Measurements from ENCODE around the gene CACYBP.
A peak's percentile ranks its signal among the peaks of the same experiment; 100 is the strongest.

Gene CACYBP, protein sequence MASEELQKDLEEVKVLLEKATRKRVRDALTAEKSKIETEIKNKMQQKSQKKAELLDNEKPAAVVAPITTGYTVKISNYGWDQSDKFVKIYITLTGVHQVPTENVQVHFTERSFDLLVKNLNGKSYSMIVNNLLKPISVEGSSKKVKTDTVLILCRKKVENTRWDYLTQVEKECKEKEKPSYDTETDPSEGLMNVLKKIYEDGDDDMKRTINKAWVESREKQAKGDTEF

DNA sequence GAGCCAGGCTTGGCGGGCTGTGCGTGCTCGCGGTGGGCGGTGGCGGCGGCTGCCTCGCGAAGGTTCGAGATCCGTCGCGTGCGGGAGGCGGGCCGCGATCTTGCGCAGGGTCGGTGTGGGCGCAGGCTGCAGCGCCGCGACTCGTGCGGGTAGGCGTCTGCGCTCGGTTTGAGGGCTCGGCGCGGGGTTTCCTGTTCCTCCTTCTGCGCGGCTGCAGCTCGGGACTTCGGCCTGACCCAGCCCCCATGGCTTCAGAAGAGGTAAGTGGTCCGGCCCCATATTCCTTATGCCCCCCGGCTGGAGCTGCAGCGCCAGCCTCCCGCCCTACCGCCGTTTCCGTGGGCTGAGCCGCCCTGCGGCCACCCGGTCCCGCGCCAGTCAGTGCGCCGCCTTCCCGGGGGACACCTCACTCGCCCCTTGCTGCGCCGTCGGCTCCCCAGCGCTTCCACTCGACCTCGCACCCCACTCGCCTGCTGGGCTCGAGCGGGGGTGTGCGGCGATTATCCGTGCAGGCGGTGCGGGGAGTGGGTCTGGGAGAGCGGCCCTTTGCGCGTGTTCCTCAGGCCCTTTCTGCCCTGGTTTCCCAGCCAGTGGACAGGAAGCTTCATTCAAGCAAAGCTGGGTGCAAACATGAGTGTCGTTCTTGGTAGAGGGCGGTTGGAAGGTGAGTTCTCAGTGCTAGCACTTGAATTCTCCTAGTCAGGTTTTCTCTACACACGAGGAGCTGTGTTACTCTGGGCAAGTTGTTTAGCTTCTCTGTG lies at the start of gene CACYBP:
Gene CACYBP (plus strand): TSS at position 12 of the 761 bp plus-strand sequence. CDS start 234 bp downstream, at position 246.
- peak in 2 of 3 donors; percentile 12 to 24 for DNase-seq (ENCODE audit: low read depth in 2 of 3, low spot score in 1 of 3)

DNA sequence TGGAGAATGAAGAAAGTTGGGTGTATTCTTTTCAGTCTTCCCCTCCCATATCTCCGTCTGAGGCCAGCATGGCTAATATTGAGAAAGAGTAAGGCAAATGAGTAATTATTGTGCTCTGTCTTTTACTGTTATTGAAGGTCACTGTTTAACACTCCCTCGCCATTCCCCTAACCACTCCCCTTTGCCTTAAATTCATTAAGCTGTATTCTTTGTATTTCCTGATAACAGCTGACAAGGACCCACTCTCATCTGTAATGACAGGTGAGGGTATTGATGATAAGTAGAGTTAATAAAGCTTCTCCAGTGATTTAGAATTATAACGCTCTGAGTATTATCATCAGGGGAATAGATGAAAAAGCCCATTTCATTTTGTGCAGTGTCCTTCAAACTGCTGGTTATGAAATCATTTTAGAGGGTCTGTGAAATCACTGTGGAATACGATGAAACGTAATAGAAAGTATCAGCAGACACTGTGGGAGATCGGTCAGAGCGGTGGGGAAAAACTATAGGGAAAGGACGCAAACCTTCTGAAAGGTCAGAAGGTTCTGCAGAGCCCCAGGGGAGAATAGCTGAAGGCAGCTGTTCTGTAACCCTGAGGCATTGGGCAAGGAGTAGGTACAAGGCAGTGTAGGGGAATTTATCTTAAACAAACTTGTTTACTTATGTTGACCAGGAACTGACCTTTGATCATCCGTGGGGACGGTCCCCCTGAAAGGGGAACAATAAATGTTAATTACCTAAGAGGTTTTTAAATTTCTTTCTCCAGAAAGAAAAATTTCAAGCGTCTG lies 46.3 kb upstream of the CACYBP start:
- DNase-seq (ENCODE audit: low read depth in 2 of 3, low spot score in 1 of 3), result no peak

DNA sequence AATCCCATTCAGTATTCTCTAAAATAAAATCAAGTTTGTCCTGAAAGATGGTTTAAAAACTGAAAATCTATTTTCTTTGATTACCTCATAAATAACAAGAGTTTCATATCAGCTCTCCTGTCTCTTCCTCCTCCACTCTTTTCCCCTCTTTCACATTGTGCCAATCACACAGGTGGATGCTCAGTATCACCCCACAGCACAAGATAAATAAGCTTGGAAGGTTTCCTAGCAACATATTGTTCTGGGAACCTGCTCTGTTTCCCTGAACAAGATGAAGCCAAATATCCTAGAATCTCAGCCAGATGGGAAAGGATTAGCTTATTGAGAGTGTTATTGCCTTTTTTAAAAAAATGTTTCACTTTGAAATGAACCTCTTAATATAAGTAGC lies 45.7 kb upstream of the CACYBP start:
- DNase-seq (ENCODE audit: low read depth in 2 of 3, low spot score in 1 of 3), result no peak

DNA sequence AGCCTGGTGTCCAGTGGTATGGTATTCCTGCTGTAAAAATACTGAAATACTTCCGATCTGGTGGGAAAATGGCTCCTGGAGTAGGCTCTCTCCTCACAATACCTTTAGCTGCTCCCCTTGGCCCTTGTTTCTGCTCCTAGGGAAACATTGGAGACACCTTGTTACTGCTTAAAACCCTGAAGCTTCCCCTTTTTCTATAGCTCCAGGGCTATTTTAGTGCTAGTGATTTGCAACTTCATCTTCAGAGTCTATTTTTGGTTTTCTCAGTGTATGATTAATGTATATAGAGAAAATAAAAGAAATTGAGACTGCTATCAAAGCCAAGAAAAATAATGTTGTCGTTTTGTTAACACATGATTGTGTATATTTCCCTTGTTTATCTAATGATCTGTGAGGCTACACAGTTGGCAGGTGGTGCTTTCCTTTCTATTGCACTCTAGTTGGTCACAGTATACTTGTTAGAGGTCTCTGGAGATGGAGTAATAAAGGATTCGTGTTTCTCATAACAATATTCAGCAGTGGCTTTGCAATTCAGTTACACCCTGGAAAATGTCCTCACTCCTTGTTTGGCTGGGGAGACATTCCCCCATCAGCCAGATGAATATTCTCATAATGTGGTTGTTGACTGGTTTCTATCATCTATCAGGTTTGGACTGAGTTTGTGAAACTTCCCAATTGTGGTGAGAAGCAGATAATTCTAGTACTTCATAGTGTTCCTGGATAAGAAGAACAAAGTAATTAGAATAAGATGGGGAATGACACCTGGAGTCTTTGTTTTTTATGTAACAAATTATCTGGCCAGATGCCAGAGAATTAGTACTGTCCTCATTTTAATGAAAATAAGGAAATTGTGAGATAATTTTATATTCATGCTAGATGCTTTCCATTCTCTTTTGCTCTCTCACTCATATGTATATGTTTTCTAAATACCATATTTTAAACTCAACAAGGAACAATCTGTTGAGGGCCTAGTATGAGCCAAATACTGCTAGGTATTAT lies 44.8 kb upstream of the CACYBP start:
- no peak for DNase-seq (ENCODE audit: low read depth in 2 of 3, low spot score in 1 of 3)

DNA sequence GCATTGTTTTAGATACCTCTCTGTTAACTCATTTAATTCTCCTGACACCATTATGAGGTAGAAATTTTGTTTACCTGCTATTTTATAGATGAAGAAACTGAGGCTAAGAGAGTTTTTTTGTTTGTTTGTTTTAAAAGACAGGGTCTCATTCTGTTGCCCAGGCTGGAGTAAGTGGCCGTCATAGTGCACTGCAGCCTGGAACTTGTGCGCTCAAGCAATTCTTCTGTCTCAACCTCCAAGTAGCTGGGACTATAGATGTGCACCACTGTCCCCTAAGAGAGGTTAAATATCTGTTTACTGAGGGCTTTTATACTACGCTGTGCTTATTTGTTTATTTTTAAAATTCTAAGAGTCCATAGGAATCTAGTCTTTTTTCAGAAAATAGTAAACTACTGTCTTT lies 43.7 kb upstream of the CACYBP start:
- no peak for DNase-seq (ENCODE audit: low read depth in 2 of 3, low spot score in 1 of 3)

DNA sequence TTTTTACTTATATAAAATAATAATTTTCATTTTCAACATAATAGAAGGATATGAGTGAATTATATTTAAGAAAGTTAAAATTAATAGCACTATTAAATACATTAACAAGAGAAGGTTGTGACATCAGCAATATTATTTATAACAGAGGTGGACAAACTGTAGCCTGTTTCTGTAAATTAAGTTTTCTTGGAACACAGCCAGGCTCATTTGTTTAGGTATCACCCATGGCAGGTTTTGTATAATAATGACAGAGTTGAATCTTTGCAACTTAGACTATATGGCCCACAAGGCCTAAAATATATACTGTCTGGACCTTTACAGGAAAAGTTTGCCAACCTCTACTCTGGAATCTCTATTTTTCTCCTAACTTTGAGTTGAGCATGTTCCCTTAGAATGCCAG lies 42.8 kb upstream of the CACYBP start:
- DNase-seq (ENCODE audit: low read depth in 2 of 3, low spot score in 1 of 3), result no peak

DNA sequence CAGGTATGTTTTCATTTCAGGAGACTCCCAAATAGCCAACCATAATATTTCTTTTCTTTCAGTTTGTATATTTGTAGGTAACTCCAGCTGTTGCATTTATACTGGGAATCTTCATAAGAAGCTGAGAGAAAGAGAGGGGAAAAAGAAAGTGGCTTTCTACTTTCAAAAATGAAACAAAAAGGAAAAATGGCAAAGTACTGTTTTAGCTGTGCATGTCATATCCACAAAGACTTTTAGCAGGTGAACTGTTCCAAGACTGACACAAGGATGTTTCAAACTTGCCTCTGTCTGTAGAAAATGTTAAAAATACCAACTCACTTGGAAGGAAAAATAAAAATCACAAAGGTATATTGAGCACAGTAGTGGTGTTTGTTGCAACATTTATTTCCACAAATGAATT lies 41.9 kb upstream of the CACYBP start:
- DNase-seq (ENCODE audit: low read depth in 2 of 3, low spot score in 1 of 3), result no peak

DNA sequence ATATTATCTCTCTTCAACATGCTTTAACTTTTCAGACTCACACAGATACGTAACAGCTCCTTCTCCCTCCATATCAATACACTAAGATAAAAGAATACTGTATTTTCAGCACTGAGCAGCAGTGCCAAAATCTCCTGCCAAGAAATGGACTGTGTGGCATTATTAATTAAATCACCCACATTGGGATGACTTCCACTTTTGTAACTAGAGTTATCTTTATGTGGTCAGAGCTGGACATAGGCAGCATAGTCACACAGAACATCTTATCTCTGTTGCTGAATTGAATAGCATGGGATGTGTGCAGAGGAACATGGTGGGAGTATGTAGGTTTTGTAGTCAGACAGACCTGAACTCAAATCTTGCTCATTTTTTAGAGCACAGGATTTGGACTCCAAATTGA lies 41.4 kb upstream of the CACYBP start:
- no peak for DNase-seq (ENCODE audit: low read depth in 2 of 3, low spot score in 1 of 3)

DNA sequence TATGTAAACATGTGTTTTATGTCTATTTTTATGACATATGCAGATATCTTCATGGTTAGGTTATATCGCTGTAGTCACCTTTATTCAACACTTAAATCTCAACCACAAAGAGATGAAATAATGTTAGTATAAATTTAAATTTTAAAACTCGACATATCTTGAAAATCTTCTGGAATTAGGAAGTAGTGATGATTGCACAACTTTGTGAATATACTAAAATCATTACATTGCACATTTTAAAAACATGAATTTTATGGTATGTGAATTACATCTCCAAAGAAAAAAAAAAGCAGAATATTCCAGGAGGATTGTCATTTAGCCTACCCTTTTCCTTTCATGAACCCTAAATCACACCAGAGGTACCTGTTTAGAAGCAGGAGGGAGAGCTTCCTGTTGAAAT lies 39.4 kb upstream of the CACYBP start:
- no peak for DNase-seq (ENCODE audit: low read depth in 2 of 3, low spot score in 1 of 3)

DNA sequence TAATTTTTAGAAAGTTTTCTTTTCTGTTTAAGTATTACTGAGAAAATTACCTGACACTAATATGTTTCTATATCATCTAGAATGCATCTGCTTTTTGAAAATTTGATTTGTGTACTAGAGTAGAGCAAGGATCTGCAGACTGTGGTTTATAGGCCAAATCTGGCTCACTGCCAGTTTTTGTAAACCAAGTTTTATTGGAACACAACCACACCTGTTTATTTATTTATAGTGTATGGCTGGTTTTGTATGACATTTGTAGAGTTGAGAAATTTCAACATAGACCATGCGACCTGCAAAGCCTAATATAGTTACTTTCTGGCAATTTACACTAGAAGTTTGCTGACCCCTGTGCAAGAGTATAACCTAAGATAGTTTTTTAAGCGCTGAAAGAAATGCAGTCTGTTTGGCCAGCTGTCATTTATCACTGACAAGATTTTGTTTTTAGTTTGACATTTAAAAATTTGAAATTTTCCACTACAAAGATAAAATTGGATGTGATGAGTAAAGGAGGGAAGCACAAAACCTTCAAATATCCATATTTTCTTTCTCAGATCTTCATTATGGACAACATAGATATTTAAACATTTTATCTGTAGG lies 36.1 kb upstream of the CACYBP start:
- DNase-seq (ENCODE audit: low read depth in 2 of 3, low spot score in 1 of 3), result no peak

DNA sequence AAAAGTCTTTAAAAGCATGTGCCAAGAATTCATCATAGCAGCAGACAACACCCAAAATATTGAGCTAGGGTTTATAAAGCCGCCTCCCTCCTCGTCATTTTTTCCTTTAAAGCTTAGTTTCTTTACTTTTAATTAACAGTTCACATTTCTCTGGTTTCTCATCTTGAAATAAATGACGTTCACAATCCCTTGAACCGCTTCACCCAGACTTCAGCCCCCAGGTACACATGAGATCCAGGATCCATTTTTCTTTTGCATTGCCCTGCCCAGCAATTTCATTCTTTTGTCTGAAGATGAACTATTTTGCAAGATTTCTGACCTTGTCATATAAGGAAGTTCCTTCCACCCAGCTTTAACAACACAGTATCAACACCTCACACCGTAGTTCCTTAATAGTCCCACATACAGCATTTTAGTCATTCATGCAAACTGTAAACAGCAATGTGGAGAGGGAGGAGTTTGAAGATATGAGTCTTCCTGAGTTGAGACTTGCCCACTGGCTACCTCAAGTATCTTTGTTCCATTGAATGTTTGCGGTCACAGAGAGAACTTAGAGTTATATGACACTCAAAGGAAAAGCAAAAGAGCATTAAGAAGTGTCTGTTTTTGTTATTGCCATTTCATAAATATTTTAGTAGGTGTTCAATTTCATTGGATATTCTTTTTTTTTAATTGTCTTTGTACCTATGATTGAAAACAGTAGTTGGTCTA lies 35.3 kb upstream of the CACYBP start:
- peak in 1 of 3 donors; percentile 37 for DNase-seq (ENCODE audit: low read depth in 2 of 3, low spot score in 1 of 3)

DNA sequence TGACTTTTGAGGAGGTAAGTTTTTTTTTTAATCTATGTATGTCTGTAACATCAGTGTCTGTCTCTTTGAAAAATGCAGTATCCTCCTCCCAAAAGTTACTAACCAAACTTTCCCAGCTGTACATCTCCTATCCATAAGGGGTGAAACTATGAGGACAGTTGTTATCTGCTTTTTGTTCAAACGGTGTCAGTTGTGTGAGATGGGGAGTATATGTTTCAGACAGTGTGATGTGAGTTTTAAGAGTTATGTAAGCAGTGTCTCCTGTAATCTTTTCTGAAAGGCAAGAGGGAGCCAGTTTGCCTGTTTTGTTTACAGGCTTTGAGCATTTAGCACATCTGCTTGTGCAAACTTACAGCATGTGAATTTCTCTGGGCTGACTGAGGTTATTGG lies 34.8 kb upstream of the CACYBP start:
- no peak for DNase-seq (ENCODE audit: low read depth in 2 of 3, low spot score in 1 of 3)

DNA sequence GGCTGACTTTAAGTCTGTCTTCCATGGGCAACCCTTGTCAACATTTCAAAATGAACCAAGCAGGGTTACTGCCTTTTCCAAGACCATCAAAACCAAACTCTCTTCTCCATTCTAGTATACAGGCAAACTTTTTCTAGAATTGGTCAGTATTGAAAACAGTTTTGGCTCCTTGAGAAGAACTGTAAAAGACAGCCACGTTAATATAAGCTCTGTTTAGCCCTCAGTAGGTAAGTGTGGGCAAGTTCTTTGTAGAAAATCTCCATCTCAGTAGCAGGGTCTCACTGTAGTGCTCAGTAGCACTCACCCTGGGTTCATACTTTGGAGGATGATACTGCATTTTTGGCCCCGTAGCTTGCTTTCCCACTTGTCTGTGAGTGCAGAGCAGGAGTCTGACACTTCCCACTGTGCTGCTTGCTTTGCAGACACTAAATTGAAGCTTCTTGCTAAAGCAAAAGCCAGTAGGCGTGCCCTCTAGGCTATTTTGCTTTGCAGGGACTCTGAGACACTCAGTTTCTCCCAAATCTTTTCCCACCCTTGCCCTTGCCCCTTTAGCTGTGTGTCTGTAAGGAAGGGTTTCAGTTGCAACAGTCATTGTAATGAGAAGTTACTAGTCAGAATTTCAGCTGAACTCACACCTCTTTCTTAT lies 34.3 kb upstream of the CACYBP start:
- DNase-seq (ENCODE audit: low read depth in 2 of 3, low spot score in 1 of 3), result no peak

DNA sequence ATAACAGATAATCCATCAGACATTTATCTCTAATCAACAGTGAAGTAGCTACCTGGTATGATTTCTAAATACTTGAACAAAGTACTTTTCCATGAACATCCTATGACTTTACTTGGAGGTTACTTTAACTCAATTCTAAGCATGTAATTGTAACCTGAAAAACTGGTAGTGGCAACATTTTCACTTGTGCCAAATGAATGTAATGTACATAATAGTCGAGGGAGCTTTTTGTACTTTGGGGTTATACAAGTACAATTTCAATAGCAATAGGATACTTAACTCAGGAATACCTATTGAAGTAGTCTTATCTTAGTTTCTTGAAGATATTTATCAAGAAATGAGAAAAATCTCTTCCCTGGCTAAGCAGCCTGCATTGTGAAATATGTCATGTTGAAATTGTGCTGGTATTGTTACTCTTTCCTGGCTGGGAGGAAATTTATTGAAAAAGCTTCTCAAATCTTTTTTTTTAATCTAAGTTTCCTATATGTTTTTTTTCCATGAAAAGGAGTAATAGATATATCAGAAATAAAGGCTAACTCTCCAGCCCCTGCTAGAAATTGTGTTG lies 33.7 kb upstream of the CACYBP start:
- DNase-seq (ENCODE audit: low read depth in 2 of 3, low spot score in 1 of 3), result no peak

DNA sequence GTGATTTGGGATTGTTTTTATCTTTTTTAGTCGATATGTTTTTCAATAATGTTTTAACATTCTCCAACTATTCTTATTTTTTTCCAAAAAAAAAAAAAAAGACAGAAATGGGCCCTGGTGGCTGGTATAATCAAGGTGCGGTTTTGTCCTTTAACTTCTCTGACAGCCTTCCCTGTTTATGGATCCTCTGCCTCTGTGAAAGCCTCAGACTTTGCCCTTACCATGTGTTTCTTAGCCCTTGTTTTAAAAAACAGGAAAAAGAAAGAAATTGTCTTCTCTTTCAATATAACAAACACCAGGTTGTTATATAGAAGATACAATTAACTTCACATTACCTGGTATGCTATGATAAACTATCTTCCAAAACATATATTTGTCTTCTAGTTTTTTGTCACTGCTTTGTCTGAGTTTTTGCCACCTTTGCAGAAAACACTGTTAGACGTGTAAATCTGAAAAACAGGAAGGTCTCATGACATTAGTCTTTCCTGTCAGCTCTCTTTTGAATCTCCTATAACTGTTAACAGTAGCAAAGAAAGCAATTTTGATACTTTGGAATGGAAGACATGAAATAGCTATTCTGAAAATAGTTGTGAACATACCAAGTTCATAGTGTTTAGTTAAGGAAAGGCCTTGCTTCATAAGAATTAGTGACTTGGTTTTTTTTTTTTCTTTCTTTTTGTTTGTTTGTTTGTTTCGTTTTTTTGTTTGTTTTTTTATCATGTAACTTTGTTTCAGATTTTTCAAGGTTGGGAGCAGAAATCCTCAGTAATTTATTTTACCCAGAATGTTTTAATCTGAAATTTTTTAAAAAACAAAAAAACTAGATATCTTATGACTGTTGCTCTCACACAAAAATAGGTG lies 31.7 kb upstream of the CACYBP start:
- DNase-seq (ENCODE audit: low read depth in 2 of 3, low spot score in 1 of 3), result no peak

DNA sequence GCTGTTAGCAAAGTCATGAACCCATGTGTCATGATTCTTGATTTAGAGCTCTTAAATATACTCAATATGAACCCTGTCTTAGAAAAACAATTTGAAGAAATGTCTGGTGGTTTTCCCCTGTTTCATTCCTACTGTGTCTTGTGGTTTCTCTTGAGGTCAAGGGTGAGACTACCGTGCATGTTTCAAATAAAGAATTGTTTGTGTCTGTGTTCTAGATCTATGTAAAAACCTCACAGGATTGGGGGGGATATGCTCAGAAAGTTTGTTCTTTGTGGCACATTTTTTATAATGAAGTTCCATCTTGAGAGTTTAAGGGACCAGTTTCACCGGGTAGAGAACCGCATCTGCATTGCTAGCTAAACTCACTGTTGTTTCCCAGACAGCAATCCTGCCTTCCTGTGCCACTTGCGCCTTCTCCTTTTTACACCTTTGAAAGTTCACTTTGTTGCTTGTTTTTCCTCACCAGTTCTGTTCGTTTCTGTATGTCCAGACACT lies 30.9 kb upstream of the CACYBP start:
- DNase-seq (ENCODE audit: low read depth in 2 of 3, low spot score in 1 of 3), result no peak

DNA sequence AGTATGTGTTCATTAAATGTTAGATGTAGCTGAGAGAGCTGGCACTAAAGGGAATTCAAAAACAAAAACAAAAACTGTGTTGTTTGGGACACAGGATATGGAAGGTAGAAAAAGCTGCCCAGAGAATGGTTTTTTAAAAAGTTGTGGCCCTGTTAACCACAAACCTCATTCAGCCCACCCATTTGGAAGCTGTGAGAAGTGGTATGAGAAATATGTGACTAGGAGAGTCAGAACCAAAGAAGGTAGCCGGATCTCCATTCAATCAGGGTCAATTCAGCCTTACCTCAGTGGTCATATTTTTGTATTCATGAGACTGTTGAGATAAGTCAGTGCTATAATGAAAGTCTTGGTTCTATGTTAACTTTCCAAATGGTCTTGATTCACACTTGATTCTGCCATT lies 29.8 kb upstream of the CACYBP start:
- DNase-seq (ENCODE audit: low read depth in 2 of 3, low spot score in 1 of 3), result no peak

DNA sequence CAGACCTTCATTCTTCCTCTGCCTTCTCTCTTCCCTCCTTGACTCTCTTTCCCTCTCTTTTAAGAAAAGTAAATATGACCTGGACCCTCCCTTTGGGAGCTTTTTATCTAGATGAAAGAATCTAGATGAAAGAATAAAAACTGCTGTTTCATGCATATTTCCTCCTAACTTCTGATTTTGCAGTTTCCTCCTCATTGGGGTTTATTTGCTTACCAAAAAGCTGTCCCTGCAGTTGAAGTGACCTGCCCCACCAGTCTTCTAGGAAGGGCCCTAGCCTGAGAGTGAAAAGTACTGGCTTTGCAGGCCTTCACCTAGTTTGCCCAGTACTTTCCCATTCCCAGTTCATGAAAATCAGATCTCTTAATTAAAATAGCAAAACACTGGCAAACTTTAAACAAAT lies 28.3 kb upstream of the CACYBP start:
- DNase-seq (ENCODE audit: low read depth in 2 of 3, low spot score in 1 of 3), result no peak
